ENCODE results near the gene RBMS3.

Gene RBMS3

GRCh38 chr3:29475305-29475840, 194.5 kb downstream of the RBMS3 start:
- peaks cover 9% of the 10 kb centered on the region for H3K4me1 ChIP-seq (ENCODE audit: control insufficient read depth, insufficient read depth, low read length)
- no peak overlapping the region for H3K4me2 ChIP-seq (ENCODE audit: low read length)
- H3K4me3 ChIP-seq (ENCODE audit: low read length), result no peak overlapping the region
- peaks cover 4% of the 10 kb centered on the region for H3K36me3 ChIP-seq (ENCODE audit: insufficient read depth, low read length)
- no peaks in the 10 kb centered on the region for H3K27me3 ChIP-seq (ENCODE audit: control insufficient read depth, insufficient read depth, low read length)
- H3K9me3 ChIP-seq (replicated peaks; ENCODE audit: low read length), result no peaks in the 10 kb centered on the region
- H3K9ac ChIP-seq (ENCODE audit: low read depth, low read length), result no peak overlapping the region

- Histone ChIP-seq H3K9ac (ENCODE audit: low read depth, low read length) (no peak overlapping the region), H3K4me1 (ENCODE audit: control insufficient read depth, insufficient read depth, low read length) (peaks cover 9% of the 10 kb centered on the region), H3K4me2 (ENCODE audit: low read length) (no peak overlapping the region), H3K27me3 (ENCODE audit: control insufficient read depth, insufficient read depth, low read length) (no peaks in the 10 kb centered on the region), H3K36me3 (ENCODE audit: insufficient read depth, low read length) (peaks cover 4% of the 10 kb centered on the region), H3K9me3 (replicated peaks; ENCODE audit: low read length) (no peaks in the 10 kb centered on the region), H3K4me3 (ENCODE audit: low read length) (no peak overlapping the region)
Observed at GRCh38 chr3:29475854-29476253, 195.0 kb downstream of the RBMS3 start.

GRCh38 chr3:29478611-29479010, 197.7 kb downstream of the RBMS3 start:
- H3K9me3 ChIP-seq (replicated peaks; ENCODE audit: low read length), result no peaks in the 10 kb centered on the region
- H3K4me1 ChIP-seq (ENCODE audit: control insufficient read depth, insufficient read depth, low read length), result peaks cover 9% of the 10 kb centered on the region
- peaks cover 4% of the 10 kb centered on the region for H3K36me3 ChIP-seq (ENCODE audit: insufficient read depth, low read length)
- no peak overlapping the region for H3K4me2 ChIP-seq (ENCODE audit: low read length)
- no peaks in the 10 kb centered on the region for H3K27me3 ChIP-seq (ENCODE audit: control insufficient read depth, insufficient read depth, low read length)
- H3K4me3 ChIP-seq (ENCODE audit: low read length), result no peak overlapping the region
- no peak overlapping the region for H3K9ac ChIP-seq (ENCODE audit: low read depth, low read length)

- Histone ChIP-seq H3K27me3 (ENCODE audit: control insufficient read depth, insufficient read depth, low read length) (no peaks in the 10 kb centered on the region), H3K4me2 (ENCODE audit: low read length) (no peak overlapping the region), H3K9me3 (replicated peaks; ENCODE audit: low read length) (no peaks in the 10 kb centered on the region), H3K36me3 (ENCODE audit: insufficient read depth, low read length) (peaks cover 4% of the 10 kb centered on the region), H3K9ac (ENCODE audit: low read depth, low read length) (no peak overlapping the region), H3K4me3 (ENCODE audit: low read length) (no peak overlapping the region), H3K4me1 (ENCODE audit: control insufficient read depth, insufficient read depth, low read length) (peaks cover 14% of the 10 kb centered on the region)
Observed at GRCh38 chr3:29481249-29481648, 200.4 kb downstream of the RBMS3 start.

- Histone ChIP-seq H3K4me3 (ENCODE audit: low read length) (no peak overlapping the region), H3K4me2 (ENCODE audit: low read length) (no peak overlapping the region), H3K36me3 (ENCODE audit: insufficient read depth, low read length) (peaks cover 4% of the 10 kb centered on the region), H3K27me3 (ENCODE audit: control insufficient read depth, insufficient read depth, low read length) (no peaks in the 10 kb centered on the region), H3K9me3 (replicated peaks; ENCODE audit: low read length) (no peaks in the 10 kb centered on the region), H3K9ac (ENCODE audit: low read depth, low read length) (no peak overlapping the region), H3K4me1 (ENCODE audit: control insufficient read depth, insufficient read depth, low read length) (peaks cover 13% of the 10 kb centered on the region)
Observed at GRCh38 chr3:29481969-29482767, 201.3 kb downstream of the RBMS3 start.

- Histone ChIP-seq H3K27me3 (ENCODE audit: control insufficient read depth, insufficient read depth, low read length) (no peaks in the 10 kb centered on the region), H3K9ac (ENCODE audit: low read depth, low read length) (no peak overlapping the region), H3K4me2 (ENCODE audit: low read length) (no peak overlapping the region), H3K9me3 (replicated peaks; ENCODE audit: low read length) (no peaks in the 10 kb centered on the region), H3K36me3 (ENCODE audit: insufficient read depth, low read length) (peaks cover 6% of the 10 kb centered on the region), H3K4me1 (ENCODE audit: control insufficient read depth, insufficient read depth, low read length) (peaks cover 9% of the 10 kb centered on the region), H3K4me3 (ENCODE audit: low read length) (no peak overlapping the region)
Observed at GRCh38 chr3:29484633-29485032, 203.8 kb downstream of the RBMS3 start.

GRCh38 chr3:29486096-29486495, 205.2 kb downstream of the RBMS3 start:
- H3K36me3 ChIP-seq (ENCODE audit: insufficient read depth, low read length), result peaks cover 14% of the 10 kb centered on the region
- H3K4me2 ChIP-seq (ENCODE audit: low read length), result no peak overlapping the region
- H3K9ac ChIP-seq (ENCODE audit: low read depth, low read length), result no peak overlapping the region
- H3K27me3 ChIP-seq (ENCODE audit: control insufficient read depth, insufficient read depth, low read length), result no peaks in the 10 kb centered on the region
- H3K4me1 ChIP-seq (ENCODE audit: control insufficient read depth, insufficient read depth, low read length), result peaks cover 9% of the 10 kb centered on the region
- no peaks in the 10 kb centered on the region for H3K9me3 ChIP-seq (replicated peaks; ENCODE audit: low read length)
- H3K4me3 ChIP-seq (ENCODE audit: low read length), result no peak overlapping the region

GRCh38 chr3:29486917-29487316, 206.0 kb downstream of the RBMS3 start:
- H3K9ac ChIP-seq (ENCODE audit: low read depth, low read length), result no peak overlapping the region
- H3K9me3 ChIP-seq (replicated peaks; ENCODE audit: low read length), result no peaks in the 10 kb centered on the region
- no peak overlapping the region for H3K4me3 ChIP-seq (ENCODE audit: low read length)
- no peak overlapping the region for H3K4me2 ChIP-seq (ENCODE audit: low read length)
- H3K4me1 ChIP-seq (ENCODE audit: control insufficient read depth, insufficient read depth, low read length), result peaks cover 9% of the 10 kb centered on the region
- peaks cover 14% of the 10 kb centered on the region for H3K36me3 ChIP-seq (ENCODE audit: insufficient read depth, low read length)
- no peaks in the 10 kb centered on the region for H3K27me3 ChIP-seq (ENCODE audit: control insufficient read depth, insufficient read depth, low read length)

- Histone ChIP-seq H3K9me3 (replicated peaks; ENCODE audit: low read length) (no peaks in the 10 kb centered on the region), H3K27me3 (ENCODE audit: control insufficient read depth, insufficient read depth, low read length) (no peaks in the 10 kb centered on the region), H3K36me3 (ENCODE audit: insufficient read depth, low read length) (peaks cover 14% of the 10 kb centered on the region), H3K4me1 (ENCODE audit: control insufficient read depth, insufficient read depth, low read length) (peaks cover 9% of the 10 kb centered on the region), H3K4me3 (ENCODE audit: low read length) (no peak overlapping the region), H3K9ac (ENCODE audit: low read depth, low read length) (no peak overlapping the region), H3K4me2 (ENCODE audit: low read length) (no peak overlapping the region)
Observed at GRCh38 chr3:29488922-29489321, 208.1 kb downstream of the RBMS3 start.

GRCh38 chr3:29493109-29493508, 212.2 kb downstream of the RBMS3 start:
- H3K9ac ChIP-seq (ENCODE audit: low read depth, low read length), result no peak overlapping the region
- H3K27me3 ChIP-seq (ENCODE audit: control insufficient read depth, insufficient read depth, low read length), result no peaks in the 10 kb centered on the region
- H3K4me2 ChIP-seq (ENCODE audit: low read length), result no peak overlapping the region
- no peaks in the 10 kb centered on the region for H3K9me3 ChIP-seq (replicated peaks; ENCODE audit: low read length)
- H3K36me3 ChIP-seq (ENCODE audit: insufficient read depth, low read length), result peaks cover 14% of the 10 kb centered on the region
- H3K4me1 ChIP-seq (ENCODE audit: control insufficient read depth, insufficient read depth, low read length), result no peaks in the 10 kb centered on the region
- no peak overlapping the region for H3K4me3 ChIP-seq (ENCODE audit: low read length)

- no peaks in the 10 kb centered on the region for H3K9me3 ChIP-seq (replicated peaks; ENCODE audit: low read length)
- H3K36me3 ChIP-seq (ENCODE audit: insufficient read depth, low read length), result peaks cover 8% of the 10 kb centered on the region
- no peaks in the 10 kb centered on the region for H3K27me3 ChIP-seq (ENCODE audit: control insufficient read depth, insufficient read depth, low read length)
- H3K4me3 ChIP-seq (ENCODE audit: low read length), result no peak overlapping the region
- no peaks in the 10 kb centered on the region for H3K4me1 ChIP-seq (ENCODE audit: control insufficient read depth, insufficient read depth, low read length)
- H3K4me2 ChIP-seq (ENCODE audit: low read length), result no peak overlapping the region
- no peak overlapping the region for H3K9ac ChIP-seq (ENCODE audit: low read depth, low read length)
Observed at GRCh38 chr3:29494305-29495036, 213.6 kb downstream of the RBMS3 start.
